Activated T-cell treated with anti-CD3 and anti-CD28 coated beads for 1 hour (primary cell): ENCODE data around the gene MDK.

Source experiments
- DNase-seq: peaks from one replicate; pipeline ENCODE4 v3.0.0-alpha.2; 2020; ENCODE audit warnings: low read depth

MDK gene, protein sequence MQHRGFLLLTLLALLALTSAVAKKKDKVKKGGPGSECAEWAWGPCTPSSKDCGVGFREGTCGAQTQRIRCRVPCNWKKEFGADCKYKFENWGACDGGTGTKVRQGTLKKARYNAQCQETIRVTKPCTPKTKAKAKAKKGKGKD

DNA sequence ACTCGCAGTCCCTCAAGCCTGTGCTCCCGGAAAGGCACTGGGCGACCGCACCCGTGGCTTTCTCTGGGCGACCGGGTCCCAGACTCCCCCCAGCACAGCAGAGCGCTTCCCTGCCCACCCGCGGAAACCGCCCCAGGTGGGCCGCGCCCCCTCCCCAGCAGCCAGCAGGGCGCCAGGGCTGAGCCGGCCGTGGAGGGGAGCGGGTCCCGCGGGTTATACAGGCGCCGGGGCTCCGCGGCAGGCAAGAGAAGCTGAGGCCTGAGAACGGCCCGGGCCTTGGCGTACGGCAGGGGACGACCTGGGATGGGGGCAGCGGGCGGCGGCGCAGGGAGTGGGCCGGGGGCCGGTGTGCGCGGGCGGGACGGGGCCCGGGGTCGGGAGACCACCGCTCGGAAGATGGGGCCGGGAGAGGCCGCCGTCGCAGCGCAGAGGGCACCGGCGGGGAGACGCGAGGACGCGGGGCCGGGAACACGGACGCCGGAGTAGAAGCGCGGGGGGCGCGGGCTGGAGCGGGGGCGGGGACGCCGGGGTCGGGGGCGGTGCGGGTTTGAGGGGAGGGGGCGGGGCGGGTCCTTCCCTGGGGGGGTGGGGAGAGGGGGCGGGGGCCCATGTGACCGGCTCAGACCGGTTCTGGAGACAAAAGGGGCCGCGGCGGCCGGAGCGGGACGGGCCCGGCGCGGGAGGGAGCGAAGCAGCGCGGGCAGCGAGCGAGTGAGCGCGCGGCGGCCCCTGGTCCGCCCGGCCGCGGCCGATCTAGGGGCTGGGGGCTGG lies at the start of gene MDK:
MDK (plus strand) TSS at position 622 of the 771 bp plus-strand sequence. CDS start 389 bp downstream, outside the sequence.
- no peak for DNase-seq

DNA sequence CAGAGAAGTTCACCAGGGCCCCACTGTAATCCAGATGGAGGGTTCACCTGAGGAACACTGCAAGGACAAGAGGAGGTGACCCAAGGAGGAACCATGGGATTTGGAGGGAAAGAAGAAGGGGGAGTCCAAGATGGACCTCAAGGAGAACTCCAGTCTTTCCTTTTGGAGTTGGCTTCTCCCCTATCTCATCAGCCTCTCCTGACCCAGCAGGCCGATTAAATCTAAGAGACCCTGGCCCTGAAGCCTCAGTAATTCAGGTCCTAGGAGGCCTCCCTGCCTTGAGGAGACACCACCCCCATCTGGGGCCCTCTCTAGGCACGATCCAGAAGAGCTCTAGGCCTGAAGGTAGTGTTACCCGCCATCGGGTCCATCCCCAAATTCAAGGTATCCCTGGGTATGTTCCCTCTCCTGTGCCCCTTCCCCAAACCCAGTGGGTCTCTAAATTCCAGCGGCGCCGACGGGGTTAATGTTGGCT lies 49.3 kb upstream of the MDK start:
- no peak for DNase-seq

DNA sequence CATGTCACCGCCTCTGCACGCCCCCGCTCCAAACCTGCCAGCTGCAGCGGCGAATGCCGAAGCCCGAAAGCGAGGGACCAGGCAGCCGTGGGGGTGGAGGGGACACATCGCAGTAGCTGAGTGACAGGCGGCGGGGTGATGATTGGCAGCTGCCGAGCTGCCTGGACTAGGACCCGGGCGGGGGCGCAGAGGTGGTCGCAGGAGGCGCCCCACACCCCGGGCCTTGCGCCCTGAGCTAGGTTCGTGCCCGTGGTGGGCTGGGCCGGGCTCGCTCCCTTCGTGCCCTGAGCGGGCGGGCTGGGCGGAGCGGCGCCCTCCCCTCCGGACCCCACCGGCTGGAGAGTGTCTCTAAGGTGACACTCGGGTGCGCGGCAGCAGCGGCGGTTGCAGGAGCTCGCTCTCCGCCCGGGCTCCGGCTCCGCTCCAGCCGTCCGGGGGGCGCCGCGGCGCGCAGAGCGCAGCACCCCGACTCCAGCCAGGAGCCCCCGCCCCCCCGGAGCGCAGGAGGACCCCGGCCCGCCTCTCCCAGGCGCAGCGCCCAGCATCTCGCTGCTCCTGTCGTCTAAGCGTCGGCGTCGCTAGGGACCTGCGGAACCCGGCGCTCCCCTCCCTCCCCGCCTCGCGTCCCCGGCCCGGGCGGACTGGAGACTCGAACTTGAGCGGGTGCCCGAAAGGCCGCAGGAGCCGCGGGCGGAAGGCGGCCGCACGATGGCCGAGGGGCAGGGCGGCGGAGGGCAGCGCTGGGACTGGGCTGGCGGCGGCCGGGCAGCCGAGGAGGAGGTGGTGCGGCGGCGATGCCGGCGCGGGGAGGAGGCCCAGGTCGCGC lies 48.7 kb upstream of the MDK start:
- DNase-seq, result peak; percentile 39

DNA sequence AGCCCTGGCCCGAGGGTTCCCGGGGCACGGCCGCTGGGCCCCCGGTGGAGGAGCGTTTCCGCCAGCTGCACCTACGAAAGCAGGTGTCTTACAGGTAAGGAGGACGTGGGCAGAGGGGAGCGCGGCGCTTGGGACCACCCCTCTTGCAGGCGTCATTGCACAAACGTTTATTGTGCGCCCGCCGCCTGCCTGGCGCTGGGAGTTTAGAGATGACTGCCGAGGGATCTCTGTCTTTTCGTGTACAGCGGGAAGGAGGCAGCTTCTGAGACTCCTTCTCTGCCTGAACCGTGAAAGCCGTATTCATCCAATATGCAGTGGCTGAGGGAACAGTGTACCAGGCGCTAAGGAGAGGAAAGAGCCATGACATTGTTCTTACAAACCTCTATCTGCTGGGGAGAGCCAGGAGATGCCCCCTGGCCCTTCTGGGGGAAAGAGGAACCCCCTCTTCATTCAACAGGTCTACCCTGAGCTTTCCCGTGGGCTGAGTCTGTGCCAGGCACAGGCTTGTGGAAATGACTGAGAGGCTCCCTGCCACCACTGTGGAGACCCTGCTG lies 48.0 kb upstream of the MDK start:
- DNase-seq, result no peak

DNA sequence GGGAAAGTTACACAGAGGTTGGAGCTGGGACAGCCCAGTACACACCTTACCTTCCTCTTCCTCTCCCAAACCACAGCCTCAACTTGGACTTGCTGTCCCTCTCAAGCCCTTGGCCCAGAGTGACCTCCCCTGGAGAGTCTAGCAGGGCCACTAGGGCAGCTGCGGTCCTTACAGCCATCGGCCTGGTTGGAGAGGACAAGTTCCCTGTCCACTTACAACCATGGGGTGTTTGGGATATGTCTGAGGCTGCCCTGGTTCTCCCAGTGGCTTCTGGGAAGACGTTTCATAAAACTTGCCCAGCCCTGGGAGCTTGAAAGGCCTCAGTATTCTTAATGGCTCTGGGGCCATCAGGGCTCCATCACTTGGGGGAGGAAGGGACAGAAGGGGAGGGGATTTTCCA lies 47.3 kb upstream of the MDK start:
- DNase-seq, result no peak

DNA sequence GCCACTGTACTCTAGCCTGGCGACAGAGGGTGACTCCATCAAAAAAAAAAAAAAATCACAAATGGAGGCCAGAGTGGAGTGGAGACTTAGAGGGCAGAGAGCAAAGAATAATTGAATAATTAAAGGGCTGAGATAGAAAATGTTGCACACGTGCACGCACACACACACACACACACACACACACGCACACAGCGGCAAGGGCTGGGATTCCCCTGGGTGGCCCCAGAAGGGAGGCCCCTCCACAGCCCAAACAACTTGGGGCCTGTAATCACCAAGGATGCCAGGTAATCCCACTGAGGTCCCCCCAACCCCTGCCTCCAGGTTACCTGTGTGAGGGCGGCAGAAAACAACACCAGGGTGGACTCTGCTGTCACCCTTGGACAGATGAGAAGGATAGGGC lies 46.2 kb upstream of the MDK start:
- DNase-seq, result no peak

DNA sequence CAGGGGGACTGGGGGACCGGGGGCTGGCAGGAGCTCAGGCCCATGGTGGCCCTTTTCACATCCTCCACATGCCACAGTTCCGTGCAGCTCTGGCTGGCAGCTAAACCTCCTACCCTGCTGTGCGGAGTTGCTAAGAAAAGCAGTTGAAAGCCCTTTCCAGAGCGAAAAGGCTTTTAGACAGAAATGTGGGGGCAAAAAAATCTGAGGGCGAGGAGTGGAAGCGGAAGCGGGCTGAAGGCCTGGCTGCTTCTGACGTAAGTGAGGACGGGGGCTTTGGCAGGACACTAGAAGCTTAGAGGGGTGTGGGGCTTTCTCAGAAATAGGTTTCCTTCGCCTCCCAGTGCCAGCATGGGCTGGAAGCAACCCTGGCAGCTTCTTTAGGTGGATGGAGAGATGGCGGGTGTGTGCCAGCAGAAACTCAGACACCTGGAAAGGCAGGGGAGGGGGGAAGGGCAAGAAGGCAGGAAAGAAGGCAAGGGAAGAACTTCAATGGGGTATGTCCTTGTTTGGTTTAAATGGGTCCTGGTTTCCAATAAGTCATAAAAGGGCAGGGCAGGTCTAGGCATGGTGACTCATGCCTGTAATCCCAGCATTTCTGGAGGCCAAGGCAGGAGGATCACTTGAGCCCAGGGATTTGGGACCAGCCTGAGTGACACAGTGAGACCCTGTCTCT lies 45.4 kb upstream of the MDK start:
- no peak for DNase-seq

DNA sequence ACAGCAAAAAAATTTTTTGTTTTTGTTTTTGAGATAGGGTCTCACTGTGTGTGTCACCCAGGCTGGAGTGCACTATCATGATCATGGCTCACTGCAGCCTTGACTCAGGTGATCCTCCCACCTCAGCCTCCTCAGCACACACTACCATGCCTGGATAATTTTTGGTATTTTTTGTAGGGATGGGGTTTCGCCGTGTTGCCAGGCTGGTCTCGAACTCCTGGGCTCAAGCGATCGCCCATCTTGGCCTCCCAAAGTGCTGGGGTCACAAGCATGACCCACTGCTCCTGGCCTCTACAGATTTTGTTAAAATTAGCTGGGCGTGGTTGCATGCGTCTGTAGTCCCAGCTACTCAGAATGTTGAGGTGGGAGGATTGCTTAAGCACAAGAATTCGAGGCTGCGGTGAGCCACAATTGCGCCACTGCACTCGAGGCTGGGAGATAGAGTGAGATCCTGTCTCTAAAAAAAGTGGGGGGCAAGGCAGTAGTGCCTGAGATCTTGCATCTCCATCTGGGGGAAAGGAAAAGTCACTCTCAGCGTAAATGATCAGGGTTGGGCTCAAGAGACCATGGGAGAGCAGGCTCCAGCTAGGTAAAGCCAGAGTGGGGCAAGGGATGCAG lies 44.8 kb upstream of the MDK start:
- DNase-seq, result no peak

DNA sequence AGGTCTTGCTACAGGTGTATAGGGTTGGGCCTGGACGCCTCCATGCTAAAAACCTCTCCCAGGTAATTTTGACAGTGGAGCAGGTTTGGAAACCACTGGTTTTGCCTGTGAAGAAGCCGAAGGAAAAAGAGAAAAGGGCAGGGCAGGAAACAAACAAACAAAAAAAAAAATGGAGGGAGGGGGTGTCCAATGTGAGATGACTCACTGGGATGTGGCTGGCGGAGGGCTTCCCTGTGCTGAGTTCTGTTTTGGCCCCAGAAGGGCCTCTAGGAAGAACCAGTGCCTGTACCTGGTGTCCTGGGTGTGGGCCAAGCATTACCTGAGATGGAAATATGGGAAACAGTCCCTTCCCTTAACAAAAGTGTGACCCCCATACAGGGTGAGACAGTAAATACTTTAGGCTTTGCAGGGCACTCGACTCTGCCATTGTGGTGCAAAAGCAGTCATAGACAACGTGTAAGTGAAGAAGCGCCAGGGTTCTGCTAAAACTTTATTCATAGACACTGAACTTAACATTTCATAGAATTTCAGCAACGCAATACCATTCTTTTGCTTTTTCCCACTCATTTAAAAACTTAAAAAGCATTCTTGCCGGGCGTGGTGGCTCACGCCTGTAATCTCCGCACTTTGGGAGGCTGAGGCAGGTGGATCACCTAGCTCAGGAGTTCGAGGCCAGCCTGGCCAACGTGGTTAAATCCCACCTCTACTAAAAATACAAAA lies 43.7 kb upstream of the MDK start:
- no peak for DNase-seq

DNA sequence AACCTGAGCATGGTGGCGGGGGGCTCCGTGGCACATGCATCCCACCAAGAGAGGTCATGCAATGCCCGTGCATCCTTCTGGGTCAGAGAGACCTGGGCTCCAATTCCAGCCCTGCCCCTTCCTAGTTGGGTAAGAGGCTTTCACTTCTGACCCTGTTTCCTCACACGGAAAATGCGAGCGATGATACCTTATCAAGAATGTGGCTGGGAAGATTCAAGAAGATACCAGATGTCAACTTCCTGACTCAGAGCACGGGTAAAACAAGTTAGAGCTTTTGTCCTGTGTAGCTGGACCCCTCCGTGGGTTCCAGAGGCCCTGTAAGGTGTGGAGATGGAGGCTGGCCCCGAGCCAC lies 42.9 kb upstream of the MDK start:
- no peak for DNase-seq

DNA sequence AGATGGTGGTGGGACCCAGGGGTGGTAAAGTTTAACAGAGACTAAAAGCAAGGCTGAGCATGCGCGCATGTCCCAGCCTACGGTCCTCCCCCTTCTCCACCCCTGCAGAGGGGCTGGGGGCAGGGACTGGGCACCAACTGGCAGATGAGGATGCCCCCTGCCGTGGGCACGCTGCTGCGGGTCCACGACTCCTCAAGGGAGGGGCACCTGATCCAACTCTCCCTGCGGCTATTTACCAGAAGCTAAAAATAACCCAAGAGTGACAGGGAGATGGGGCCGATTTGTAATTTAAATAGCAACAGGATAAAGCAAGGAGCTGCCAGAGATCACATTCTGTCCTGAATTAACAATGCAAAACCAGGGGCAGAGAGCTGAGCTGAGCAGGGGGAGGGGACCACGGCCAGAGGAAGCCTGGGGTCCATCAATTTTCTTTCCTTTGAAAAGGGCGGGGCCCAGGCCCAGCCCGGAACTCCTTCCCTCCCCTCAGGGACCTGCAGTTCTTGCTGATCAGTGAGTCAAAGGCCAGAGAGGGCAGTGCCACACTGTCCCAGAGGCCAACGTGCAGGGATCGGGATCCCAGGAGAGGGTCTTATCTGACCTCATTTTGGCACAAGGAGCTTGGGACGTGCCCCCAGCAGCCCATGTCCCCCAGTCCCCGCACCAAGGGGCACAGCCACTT lies 42.3 kb upstream of the MDK start:
- DNase-seq, result no peak

DNA sequence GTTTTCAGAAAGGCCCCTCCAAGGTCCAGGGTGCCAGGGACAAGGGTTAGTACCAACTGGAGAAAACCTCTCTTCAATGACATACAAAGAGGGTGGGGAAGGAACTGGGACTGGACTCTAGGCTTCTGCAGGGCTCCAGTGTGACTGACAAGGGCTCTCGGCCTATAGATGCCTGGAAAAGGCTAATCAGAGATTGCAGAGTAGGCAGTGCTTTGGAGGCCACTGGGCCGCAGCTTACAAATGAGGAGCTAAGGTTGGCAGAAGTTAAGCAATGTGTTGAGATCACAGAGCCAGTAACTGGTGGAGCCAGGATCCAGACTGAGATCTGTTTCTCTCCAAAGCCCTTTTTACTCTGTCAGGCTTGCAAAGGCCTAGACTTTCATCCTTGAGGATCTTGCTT lies 41.7 kb upstream of the MDK start:
- no peak for DNase-seq

DNA sequence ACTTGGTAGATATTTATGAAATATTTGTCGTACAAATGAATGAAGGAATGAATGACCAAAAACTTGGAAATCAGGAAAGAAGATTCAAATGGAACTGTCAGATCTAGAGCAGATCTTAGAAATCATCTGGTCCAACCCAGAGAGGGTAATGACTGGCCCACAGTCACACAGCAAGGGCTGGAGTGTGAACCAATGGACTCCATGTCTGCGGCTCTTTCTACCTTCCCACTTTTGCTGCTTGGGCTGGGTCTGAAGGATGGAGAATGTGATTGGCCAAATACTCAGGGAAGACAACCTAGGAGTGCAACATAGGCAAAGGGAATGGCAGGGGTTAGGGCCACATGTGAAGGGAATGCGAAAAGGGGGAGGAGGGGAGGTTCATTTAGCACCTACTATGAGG lies 40.0 kb upstream of the MDK start:
- DNase-seq, result no peak

DNA sequence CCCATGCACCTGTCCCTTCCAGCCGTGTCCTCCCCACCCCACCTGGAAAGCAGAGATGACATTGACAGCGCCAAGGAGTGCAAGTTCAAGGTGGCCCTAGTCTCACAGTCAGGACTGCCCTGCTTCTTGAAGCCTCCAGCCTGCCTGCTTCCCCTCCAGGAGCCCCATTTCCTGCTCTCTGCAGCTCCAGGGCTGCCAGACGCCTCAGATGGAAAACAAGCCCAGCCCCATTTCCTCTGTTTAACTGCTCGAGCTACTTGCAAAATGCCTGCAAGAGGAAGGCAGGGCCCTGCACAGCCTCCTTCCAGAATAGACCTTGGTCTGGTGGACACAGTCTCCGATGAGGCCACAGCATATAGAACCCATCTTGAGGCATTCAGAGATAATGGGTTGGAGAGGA lies 39.2 kb upstream of the MDK start:
- no peak for DNase-seq

DNA sequence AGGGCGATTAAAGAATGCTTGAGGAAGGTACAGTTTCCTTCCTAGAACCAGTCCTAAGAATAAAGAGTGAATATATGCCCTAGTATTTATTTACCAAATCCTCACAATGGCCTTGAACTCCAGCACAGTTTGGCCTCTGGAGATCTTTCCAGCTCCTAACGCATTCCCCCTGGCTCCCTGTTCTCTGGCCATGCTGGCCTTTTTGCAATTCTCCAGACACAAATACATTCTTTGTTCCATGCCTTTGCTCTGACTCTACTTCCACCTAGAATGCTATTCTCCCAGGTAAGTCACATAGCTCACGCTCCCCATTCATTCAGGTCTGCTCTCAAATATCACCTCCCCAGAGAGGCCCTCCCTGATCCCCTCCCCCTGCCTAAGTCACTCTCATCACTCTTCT lies 37.9 kb upstream of the MDK start:
- DNase-seq, result no peak

DNA sequence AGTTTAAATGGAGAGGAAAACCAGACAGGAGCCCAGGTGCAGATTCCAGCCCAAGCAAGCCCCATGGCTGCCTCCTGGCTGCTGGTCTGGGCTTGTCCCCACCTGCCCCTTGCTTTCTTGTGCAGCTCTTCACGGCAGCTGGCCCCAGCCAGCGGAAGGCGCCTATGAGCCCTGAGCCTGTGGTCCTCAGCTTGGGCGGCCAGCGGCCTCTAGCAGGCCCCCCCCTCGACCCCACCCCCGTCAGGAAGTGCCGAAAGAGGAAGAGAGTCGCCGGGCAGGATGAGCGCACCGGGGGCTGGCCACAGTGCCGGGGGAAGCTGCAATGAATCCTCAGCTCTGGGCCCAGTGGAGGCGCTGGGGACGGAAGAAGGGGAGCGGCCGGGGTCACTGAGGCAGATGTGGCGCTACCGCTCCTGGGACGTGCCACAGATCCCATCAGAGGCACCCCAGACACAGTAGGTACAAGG lies 36.3 kb upstream of the MDK start:
- DNase-seq, result no peak

DNA sequence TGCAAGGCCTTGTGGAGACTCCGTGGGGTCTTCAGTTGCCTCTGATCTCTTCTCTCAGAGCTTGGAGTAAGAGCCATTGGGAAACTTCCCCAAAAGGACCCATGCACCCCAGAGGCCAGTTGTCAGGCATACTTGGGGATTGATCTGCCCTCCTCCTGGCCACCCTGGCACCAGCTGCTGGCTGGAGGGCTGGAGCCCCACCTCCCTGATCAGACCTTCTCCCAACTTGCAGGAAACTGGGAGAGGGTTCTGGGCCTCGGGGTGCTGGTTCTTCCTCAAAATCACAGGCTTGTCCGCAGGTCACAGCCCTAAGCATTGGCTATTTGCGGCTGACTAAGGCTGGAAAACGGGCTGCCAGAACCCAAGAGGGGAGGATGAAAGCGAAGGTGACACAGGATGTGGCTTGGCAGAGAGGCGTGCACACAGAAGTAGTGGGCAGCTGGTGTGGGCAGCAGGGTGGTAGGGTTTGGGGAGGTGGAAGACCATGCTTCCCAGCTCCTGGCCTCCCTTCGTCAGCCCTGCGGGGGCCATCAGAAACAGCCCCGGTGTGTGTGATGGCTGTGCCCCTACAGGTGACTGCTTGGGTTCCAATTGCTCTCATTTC lies 35.5 kb upstream of the MDK start:
- no peak for DNase-seq

DNA sequence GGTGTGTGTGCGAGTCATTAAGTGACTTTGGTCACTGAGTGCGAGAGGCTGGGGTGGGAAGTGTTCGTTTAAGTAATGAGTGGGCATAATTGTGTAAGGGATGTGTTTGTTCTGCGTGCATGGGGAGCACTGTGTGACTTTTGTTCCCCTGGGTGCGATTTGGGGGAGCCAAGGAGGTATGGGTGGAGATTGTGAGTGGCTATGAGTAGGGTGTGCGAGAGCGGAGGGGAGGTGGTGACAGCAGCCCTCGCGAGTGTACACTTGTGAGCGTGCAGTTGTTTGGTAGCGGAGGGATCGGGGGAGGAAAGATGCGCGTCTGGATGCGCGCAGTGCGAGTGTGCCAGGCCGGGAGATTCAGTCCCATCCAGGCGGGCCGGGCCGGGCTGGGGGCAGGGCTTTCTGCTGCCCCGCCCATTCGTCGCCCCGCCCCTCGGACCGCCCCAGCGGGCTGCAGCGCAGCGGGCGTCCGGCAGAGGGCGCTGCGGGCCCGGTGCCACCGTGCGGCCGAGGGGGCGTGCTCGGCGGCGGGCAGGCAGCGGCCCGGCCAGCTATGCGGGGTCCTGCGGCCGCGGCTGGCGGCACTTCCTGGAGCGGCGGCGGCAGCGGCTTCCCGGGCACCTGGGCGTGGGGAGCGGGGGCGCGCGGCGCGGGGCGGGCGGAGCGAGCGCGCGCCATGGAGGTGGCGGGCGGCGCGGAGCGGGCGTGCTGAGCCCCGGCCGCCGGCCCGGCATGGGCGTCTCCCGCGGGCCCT lies 34.4 kb upstream of the MDK start, which contains the start of gene DGKZ:
DGKZ (plus strand) TSS at position 578 of the 751 bp plus-strand sequence. CDS start 197 bp downstream, outside the sequence.
- peak; percentile 84 for DNase-seq
